ENCODE data around the gene TDRD9.
A peak's percentile ranks its signal among the peaks of the same experiment; 100 is the strongest.
"Not testable (repeated sequence)": the region's sequence is repeated elsewhere in the genome, so short reads cannot be mapped to it uniquely, and the experiment has no call there.

Gene TDRD9

GRCh38 chr14:103910984-103911383 lies 17.3 kb upstream of the TDRD9 start:
- Histone ChIP-seq H3K36me3 (ENCODE audit: control insufficient read depth, insufficient read depth, low read length) (no peaks in the 10 kb centered on the region), H3K27me3 (ENCODE audit: control insufficient read depth, insufficient read depth, low read length) (peaks cover 4% of the 10 kb centered on the region), H3K9ac (ENCODE audit: low read length) (no peak overlapping the region), H3K4me3 (ENCODE audit: low read length) (no peak overlapping the region), H3K4me1 (ENCODE audit: control insufficient read depth, insufficient read depth, low read length) (peaks cover 7% of the 10 kb centered on the region), H3K9me3 (ENCODE audit: control insufficient read depth, low read length) (no peaks in the 10 kb centered on the region)

GRCh38 chr14:103915616-103916015 lies 12.6 kb upstream of the TDRD9 start:
- H3K4me3 ChIP-seq (ENCODE audit: low read length): no peak overlapping the region
- peaks cover 3% of the 10 kb centered on the region for H3K36me3 ChIP-seq (ENCODE audit: control insufficient read depth, insufficient read depth, low read length)
- no peaks in the 10 kb centered on the region for H3K9me3 ChIP-seq (ENCODE audit: control insufficient read depth, low read length)
- H3K27me3 ChIP-seq (ENCODE audit: control insufficient read depth, insufficient read depth, low read length): no peaks in the 10 kb centered on the region
- peaks cover 3% of the 10 kb centered on the region for H3K4me1 ChIP-seq (ENCODE audit: control insufficient read depth, insufficient read depth, low read length)
- H3K9ac ChIP-seq (ENCODE audit: low read length): no peak overlapping the region

- peaks cover 3% of the 10 kb centered on the region for H3K36me3 ChIP-seq (ENCODE audit: control insufficient read depth, insufficient read depth, low read length)
- H3K4me1 ChIP-seq (ENCODE audit: control insufficient read depth, insufficient read depth, low read length): peaks cover 5% of the 10 kb centered on the region
- H3K27me3 ChIP-seq (ENCODE audit: control insufficient read depth, insufficient read depth, low read length): no peaks in the 10 kb centered on the region
- no peak overlapping the region for H3K9ac ChIP-seq (ENCODE audit: low read length)
- no peaks in the 10 kb centered on the region for H3K9me3 ChIP-seq (ENCODE audit: control insufficient read depth, low read length)
- H3K4me3 ChIP-seq (ENCODE audit: low read length): no peak overlapping the region
Observed at GRCh38 chr14:103916636-103917262, 11.5 kb upstream of the TDRD9 start.

GRCh38 chr14:103920981-103921854 lies 7.0 kb upstream of the TDRD9 start:
- Histone ChIP-seq H3K36me3 (ENCODE audit: control insufficient read depth, insufficient read depth, low read length) (peaks cover 3% of the 10 kb centered on the region), H3K4me3 (ENCODE audit: low read length) (peak overlapping the region; percentile 85), H3K4me1 (ENCODE audit: control insufficient read depth, insufficient read depth, low read length) (peaks cover 5% of the 10 kb centered on the region), H3K27me3 (ENCODE audit: control insufficient read depth, insufficient read depth, low read length) (no peaks in the 10 kb centered on the region), H3K9me3 (ENCODE audit: control insufficient read depth, low read length) (no peaks in the 10 kb centered on the region), H3K9ac (ENCODE audit: low read length) (peak overlapping the region; percentile 79)

- not testable (repeated sequence) for H3K4me1 ChIP-seq (ENCODE audit: control insufficient read depth, insufficient read depth, low read length); H3K36me3 ChIP-seq (ENCODE audit: control insufficient read depth, insufficient read depth, low read length); H3K27me3 ChIP-seq (ENCODE audit: control insufficient read depth, insufficient read depth, low read length); H3K9me3 ChIP-seq (ENCODE audit: control insufficient read depth, low read length); H3K9ac ChIP-seq (ENCODE audit: low read length); H3K4me3 ChIP-seq (ENCODE audit: low read length)
Observed at GRCh38 chr14:103921855-103922200, 6.4 kb upstream of the TDRD9 start.

- Histone ChIP-seq H3K4me1 (ENCODE audit: control insufficient read depth, insufficient read depth, low read length) (peaks cover 5% of the 10 kb centered on the region), H3K4me3 (ENCODE audit: low read length) (no peak overlapping the region), H3K9me3 (ENCODE audit: control insufficient read depth, low read length) (no peaks in the 10 kb centered on the region), H3K27me3 (ENCODE audit: control insufficient read depth, insufficient read depth, low read length) (peaks cover 7% of the 10 kb centered on the region), H3K9ac (ENCODE audit: low read length) (no peak overlapping the region), H3K36me3 (ENCODE audit: control insufficient read depth, insufficient read depth, low read length) (no peaks in the 10 kb centered on the region)
Observed at GRCh38 chr14:103923863-103924262, 4.4 kb upstream of the TDRD9 start.

- Histone ChIP-seq H3K4me1 (ENCODE audit: control insufficient read depth, insufficient read depth, low read length) (peaks cover 5% of the 10 kb centered on the region), H3K36me3 (ENCODE audit: control insufficient read depth, insufficient read depth, low read length) (no peaks in the 10 kb centered on the region), H3K27me3 (ENCODE audit: control insufficient read depth, insufficient read depth, low read length) (peaks cover 7% of the 10 kb centered on the region), H3K4me3 (ENCODE audit: low read length) (no peak overlapping the region), H3K9ac (ENCODE audit: low read length) (no peak overlapping the region), H3K9me3 (ENCODE audit: control insufficient read depth, low read length) (no peaks in the 10 kb centered on the region)
Observed at GRCh38 chr14:103925316-103925715, 2.9 kb upstream of the TDRD9 start.

- no peaks in the 10 kb centered on the region for H3K4me1 ChIP-seq (ENCODE audit: control insufficient read depth, insufficient read depth, low read length)
- H3K27me3 ChIP-seq (ENCODE audit: control insufficient read depth, insufficient read depth, low read length): peaks cover 7% of the 10 kb centered on the region
- no peaks in the 10 kb centered on the region for H3K36me3 ChIP-seq (ENCODE audit: control insufficient read depth, insufficient read depth, low read length)
- H3K9me3 ChIP-seq (ENCODE audit: control insufficient read depth, low read length): no peaks in the 10 kb centered on the region
- no peak overlapping the region for H3K9ac ChIP-seq (ENCODE audit: low read length)
- H3K4me3 ChIP-seq (ENCODE audit: low read length): no peak overlapping the region
Observed at GRCh38 chr14:103927566-103927965, 690 bp upstream of the TDRD9 start.

GRCh38 chr14:103930051-103930604 lies 1.9 kb downstream of the TDRD9 start:
- no peak overlapping the region for H3K4me3 ChIP-seq (ENCODE audit: low read length)
- H3K36me3 ChIP-seq (ENCODE audit: control insufficient read depth, insufficient read depth, low read length): no peaks in the 10 kb centered on the region
- H3K9me3 ChIP-seq (ENCODE audit: control insufficient read depth, low read length): no peaks in the 10 kb centered on the region
- peaks cover 7% of the 10 kb centered on the region for H3K27me3 ChIP-seq (ENCODE audit: control insufficient read depth, insufficient read depth, low read length)
- no peak overlapping the region for H3K9ac ChIP-seq (ENCODE audit: low read length)
- H3K4me1 ChIP-seq (ENCODE audit: control insufficient read depth, insufficient read depth, low read length): no peaks in the 10 kb centered on the region

GRCh38 chr14:103931422-103931821 lies 3.2 kb downstream of the TDRD9 start:
- Histone ChIP-seq H3K9ac (ENCODE audit: low read length) (no peak overlapping the region), H3K36me3 (ENCODE audit: control insufficient read depth, insufficient read depth, low read length) (no peaks in the 10 kb centered on the region), H3K4me3 (ENCODE audit: low read length) (no peak overlapping the region), H3K4me1 (ENCODE audit: control insufficient read depth, insufficient read depth, low read length) (no peaks in the 10 kb centered on the region), H3K27me3 (ENCODE audit: control insufficient read depth, insufficient read depth, low read length) (peaks cover 7% of the 10 kb centered on the region), H3K9me3 (ENCODE audit: control insufficient read depth, low read length) (no peaks in the 10 kb centered on the region)

GRCh38 chr14:103932791-103933490 lies 4.7 kb downstream of the TDRD9 start:
- Histone ChIP-seq H3K9me3 (ENCODE audit: control insufficient read depth, low read length) (no peaks in the 10 kb centered on the region), H3K27me3 (ENCODE audit: control insufficient read depth, insufficient read depth, low read length) (no peaks in the 10 kb centered on the region), H3K36me3 (ENCODE audit: control insufficient read depth, insufficient read depth, low read length) (no peaks in the 10 kb centered on the region), H3K9ac (ENCODE audit: low read length) (no peak overlapping the region), H3K4me3 (ENCODE audit: low read length) (no peak overlapping the region), H3K4me1 (ENCODE audit: control insufficient read depth, insufficient read depth, low read length) (no peaks in the 10 kb centered on the region)

GRCh38 chr14:103935102-103935501 lies 6.8 kb downstream of the TDRD9 start:
- no peaks in the 10 kb centered on the region for H3K9me3 ChIP-seq (ENCODE audit: control insufficient read depth, low read length)
- no peak overlapping the region for H3K9ac ChIP-seq (ENCODE audit: low read length)
- H3K27me3 ChIP-seq (ENCODE audit: control insufficient read depth, insufficient read depth, low read length): no peaks in the 10 kb centered on the region
- H3K4me3 ChIP-seq (ENCODE audit: low read length): no peak overlapping the region
- H3K4me1 ChIP-seq (ENCODE audit: control insufficient read depth, insufficient read depth, low read length): no peaks in the 10 kb centered on the region
- no peaks in the 10 kb centered on the region for H3K36me3 ChIP-seq (ENCODE audit: control insufficient read depth, insufficient read depth, low read length)
